HCT116 (cell line): ENCODE results near the gene BAHCC1. TPM values are rescaled to one million over a fixed set of nuclear protein-coding genes. Genes with fewer than 3 reads are reported as not detected.
A peak's percentile ranks its signal among the peaks of the same experiment; 100 is the strongest.

Experiments used
- ATAC-seq: fragments of 200-7000 bp; cut with Tn5 transposase; 2 replicates; pipeline ENCODE4 v1.9.1; 2020; ENCODE audit warnings: mild to moderate bottlenecking, moderate library complexity
- BruUV-seq: library from RNA; stranded (reverse); fragments of 400-500 nt; replicated peaks from 2 replicates; lab custom pipeline; 2021; lab: Mats Ljungman, UMichigan
- CTCF ChIA-PET: fragments of 300-600 bp; sonication (Branson Sonifier 250); formaldehyde crosslinking; loops from one replicate; lab custom pipeline; 2021; ENCODE audit warnings: antibody characterized with exemption; lab: Charles Lee
- POLR2A ChIA-PET: fragments of 300-600, 350-600 bp; sonication (Branson Sonifier 250); formaldehyde crosslinking; loops from one replicate; lab custom pipeline; 2021; ENCODE audit warnings: antibody characterized with exemption; lab: Charles Lee
- RAD21 ChIA-PET, 2 experiments: fragments of 300-600 bp; sonication (Branson Sonifier 250); formaldehyde crosslinking; loops; one replicate each; lab custom pipeline; 2023; ENCODE audit warnings: low total read pairs in 2 of 2; ENCODE audit not compliant: uncharacterized antibody in 2 of 2, unreplicated experiment in 2 of 2, low non-redundant PET in 1 of 2; lab: Charles Lee
- DNase-seq: peaks from one replicate; pipeline ENCODE4 v3.0.0-alpha.2; 2010; ENCODE audit warnings: low read depth, low spot score
- H2AFZ ChIP-seq: fragments of 200-600 bp; shearing (Covaris generic), sonication (generic); 2 replicates; pipeline ENCODE4 v1.6.1; 2017; ENCODE audit warnings: low read depth, mixed run types, mixed read lengths, antibody characterized with exemption, low read length; ENCODE audit not compliant: poor library complexity, severe bottlenecking
- H3K27ac ChIP-seq: 2 replicates; pipeline ENCODE4 v1.5.1; 2012; ENCODE audit warnings: low read depth, low read length
- H3K27me3 ChIP-seq: fragments of 200-600 bp; sonication (generic); 2 replicates; pipeline ENCODE4 v1.6.1; 2016; ENCODE audit warnings: mixed run types, low read length, mixed read lengths; ENCODE audit not compliant: insufficient read depth
- H3K36me3 ChIP-seq, 2 experiments: fragments of 200-500 bp in 1 of 2; fragments of 200-600 bp in 1 of 2; sonication (Bioruptor generic) in 1 of 2; sonication (generic) in 1 of 2; 2 replicates each; pipeline versions ENCODE4 v1.5.1 to v1.6.1; 2014 to 2016; ENCODE audit warnings: low read length in 2 of 2, inconsistent platforms in 1 of 2, mixed read lengths in 1 of 2, mixed run types in 1 of 2; ENCODE audit not compliant: insufficient read depth in 2 of 2, control insufficient read depth in 1 of 2
- H3K4me1 ChIP-seq, 2 experiments: fragments of 200-600 bp in 1 of 2; sonication (generic) in 1 of 2; 2 replicates each; pipeline versions ENCODE4 v1.5.1 to v1.6.1; 2012 to 2017; ENCODE audit warnings: low read length in 2 of 2, inconsistent platforms in 1 of 2, mild to moderate bottlenecking in 1 of 2, mixed read lengths in 1 of 2, mixed run types in 1 of 2, moderate library complexity in 1 of 2; ENCODE audit not compliant: insufficient read depth in 2 of 2, control insufficient read depth in 1 of 2
- H3K4me2 ChIP-seq: fragments of 200-600 bp; sonication (generic); 2 replicates; pipeline ENCODE4 v1.6.1; 2017; ENCODE audit warnings: mixed run types, low read length, mixed read lengths
- H3K4me3 ChIP-seq, 2 experiments: fragments of 200-600 bp in 1 of 2; sonication (generic) in 1 of 2; replicated peaks in 1 of 2; 2 replicates each; pipeline ENCODE4 v1.5.1; 2011 to 2016; ENCODE audit warnings: low read length in 2 of 2, control low read depth in 1 of 2, low read depth in 1 of 2, mild to moderate bottlenecking in 1 of 2, mixed read lengths in 1 of 2, mixed run types in 1 of 2
- H3K79me2 ChIP-seq: fragments of 200-600 bp; sonication (generic); 2 replicates; pipeline ENCODE4 v1.6.1; 2017; ENCODE audit warnings: mild to moderate bottlenecking, mixed run types, low read length, moderate library complexity, mixed read lengths; ENCODE audit not compliant: insufficient read depth
- H3K9ac ChIP-seq: fragments of 200-600 bp; sonication (generic); 2 replicates; pipeline ENCODE4 v1.6.1; 2016; ENCODE audit warnings: low read length, mixed read lengths
- H3K9me2 ChIP-seq: fragments of 200-600 bp; sonication (generic), shearing (Covaris generic); 2 replicates; pipeline ENCODE4 v1.6.1; 2017; ENCODE audit warnings: mixed run types, mild to moderate bottlenecking, moderate library complexity; ENCODE audit not compliant: insufficient read depth
- H3K9me3 ChIP-seq, 2 experiments: fragments of 200-500 bp in 1 of 2; fragments of 200-600 bp in 1 of 2; sonication (Bioruptor generic) in 1 of 2; sonication (generic) in 1 of 2; 2 replicates each; pipeline ENCODE4 v1.6.1; 2014 to 2017; ENCODE audit warnings: low read length in 2 of 2, mixed read lengths in 2 of 2, inconsistent platforms in 1 of 2, low read depth in 1 of 2, mild to moderate bottlenecking in 1 of 2, mixed run types in 1 of 2, moderate library complexity in 1 of 2; ENCODE audit not compliant: control insufficient read depth in 1 of 2, insufficient read depth in 1 of 2
- H4K20me1 ChIP-seq: fragments of 200-600 bp; sonication (generic), shearing (Covaris generic); 2 replicates; pipeline ENCODE4 v1.6.1; 2017; ENCODE audit warnings: mixed run types, mild to moderate bottlenecking, moderate library complexity; ENCODE audit not compliant: insufficient read depth
- CBX3 ChIP-seq: IDR thresholded peaks from 2 replicates; pipeline ENCODE4 v1.6.1; 2012; ENCODE audit warnings: low read depth
- EGR1 ChIP-seq: IDR thresholded peaks from 2 replicates; pipeline ENCODE4 v1.6.1; 2012; ENCODE audit warnings: low read depth
- ELF1 ChIP-seq: IDR thresholded peaks from 2 replicates; pipeline ENCODE4 v1.6.1; 2012; ENCODE audit warnings: low read depth, borderline replicate concordance
- POLR2A ChIP-seq: IDR thresholded peaks from 2 replicates; pipeline ENCODE4 v1.7.0; 2011; ENCODE audit warnings: borderline replicate concordance; ENCODE audit not compliant: insufficient read depth, insufficient read length; ENCODE audit errors: extremely low read depth
- POLR2AphosphoS5 ChIP-seq: IDR thresholded peaks from 2 replicates; pipeline ENCODE4 v1.6.1; 2011; ENCODE audit warnings: mild to moderate bottlenecking, low read depth, low read length, moderate library complexity
- RAD21 ChIP-seq: IDR thresholded peaks from 2 replicates; pipeline ENCODE4 v1.6.1; 2012; ENCODE audit warnings: low read depth, mild to moderate bottlenecking
- SIN3A ChIP-seq: IDR thresholded peaks from 2 replicates; pipeline ENCODE4 v1.6.1; 2012; ENCODE audit warnings: low read depth
- TCF7L2 ChIP-seq: IDR thresholded peaks from 2 replicates; pipeline ENCODE4 v1.7.0; 2011; ENCODE audit warnings: borderline replicate concordance, inconsistent platforms; ENCODE audit not compliant: insufficient read depth, insufficient read length; ENCODE audit errors: extremely low read depth
- ZFX ChIP-seq: fragments of 450-650 bp; IDR thresholded peaks from 2 replicates; pipeline ENCODE4 v1.6.1; 2017
- intact Hi-C: fragments of 100-400 bp; cut with micrococcal nuclease; formaldehyde crosslinking; loops from 2 replicates; pipeline ENCODE4 v1.10.0; 2022
- total RNA-seq: library from RNA; stranded (reverse); gene quantifications from one replicate; pipeline ENCODE4 v1.2.1, GENCODE V29; 2021; ENCODE audit not compliant: unreplicated experiment
- TF ChIP-seq, protein P1 (sequence below): IDR thresholded peaks from 2 replicates; pipeline ENCODE4 v1.6.1; 2012
- TF ChIP-seq, protein P2 (sequence below): IDR thresholded peaks from 2 replicates; pipeline ENCODE4 v1.6.1; 2011; ENCODE audit warnings: mild to moderate bottlenecking, low read length, moderate library complexity; ENCODE audit not compliant: insufficient replicate concordance; ENCODE audit errors: extremely low read depth

The BAHCC1 gene
- total RNA-seq, 1 experiment from 2014 or later: 45.2 TPM

DNA sequence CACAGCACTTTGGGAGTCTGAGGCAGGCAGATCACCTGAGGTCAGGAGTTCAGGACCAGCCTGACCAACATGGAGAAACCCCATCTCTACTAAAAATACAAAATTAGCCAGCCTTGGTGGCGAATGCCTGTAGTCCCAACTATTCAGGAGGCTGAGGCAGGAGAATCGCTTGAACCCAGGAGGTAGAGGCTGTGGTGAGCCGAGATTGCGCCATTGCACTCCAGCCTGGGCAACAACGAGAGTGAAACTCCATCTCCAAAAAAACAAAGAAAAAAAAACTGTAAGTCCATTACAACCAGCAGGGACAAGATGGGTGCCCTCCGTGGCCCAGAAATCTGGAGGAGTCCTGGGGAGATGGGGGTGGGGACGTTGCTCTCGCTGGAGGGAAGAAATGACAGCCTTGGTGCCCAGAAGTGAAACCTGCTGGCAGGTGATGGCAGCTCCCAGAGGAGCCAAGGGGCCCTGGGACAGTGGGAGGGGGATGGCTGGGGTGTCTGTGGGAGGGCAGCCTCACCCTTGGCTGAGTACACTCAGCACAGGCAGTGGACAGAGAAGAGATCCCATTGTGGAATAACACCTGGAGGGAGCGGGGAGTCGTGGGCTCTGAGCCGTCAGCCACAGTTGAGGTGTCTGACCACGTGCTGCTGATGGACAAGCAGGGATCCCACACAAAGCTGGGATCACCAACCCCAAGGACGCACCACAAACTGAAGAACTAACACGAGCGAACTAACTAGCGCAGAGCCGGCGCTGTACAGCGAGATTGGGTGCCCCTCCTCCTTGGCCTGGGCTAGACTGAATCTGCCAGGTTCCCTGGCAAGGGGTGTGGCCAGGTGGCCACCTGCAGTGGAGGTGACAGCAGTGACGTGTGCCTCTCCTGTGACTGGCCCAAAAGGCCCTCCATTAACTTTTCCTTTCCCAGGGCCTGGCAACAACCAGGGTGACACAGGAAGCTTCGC lies 46.9 kb upstream of the BAHCC1 start:
- Histone ChIP-seq H3K79me2 (peaks cover 21% of the 10 kb centered on the region), H3K4me2 (peak overlapping the region; percentile 61), H3K4me3 (no peak overlapping the region), H2AFZ (no peak overlapping the region), H4K20me1 (no peaks in the 10 kb centered on the region), H3K9me3 (no peaks in the 10 kb centered on the region), H3K4me1 (peaks cover 37 to 63% of the 10 kb centered on the region in 2 experiments), H3K27ac (no peak overlapping the region; the same call in 1 of the 2 replicates), H3K36me3 (no peaks in the 10 kb centered on the region)
- CTCF ChIA-PET: no interaction called here
- POLR2A ChIA-PET: interaction anchor here (1.4 to 3.3 kb wide), 2 partner anchors 31 to 56 kb away, joined by 9 to 11 read pairs; no protein-coding TSS in a partner anchor
- DNase-seq: no peak
- intact Hi-C loops: no loop called here
- no TSS peak for BruUV-seq
- TF ChIP-seq, protein P1, sequence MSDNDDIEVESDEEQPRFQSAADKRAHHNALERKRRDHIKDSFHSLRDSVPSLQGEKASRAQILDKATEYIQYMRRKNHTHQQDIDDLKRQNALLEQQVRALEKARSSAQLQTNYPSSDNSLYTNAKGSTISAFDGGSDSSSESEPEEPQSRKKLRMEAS: peak; percentile 63; the same call in 1 of the 2 replicates
- no peak for TF ChIP-seq EGR1
- TF ChIP-seq, all 23 proteins: peak for 1
- RAD21 ChIA-PET: no interaction called here
- Histone ChIP-seq H3K9me2 (no peaks in the 10 kb centered on the region), H3K27me3 (no peaks in the 10 kb centered on the region), H3K9ac (peak overlapping the region; percentile 26)
- ATAC-seq: no peak

- Histone ChIP-seq H3K9me3 (no peaks in the 10 kb centered on the region), H3K4me3 (peak overlapping the region; percentile 8 to 18; a peak in 2 of 4 replicates), H3K79me2 (peaks cover 9% of the 10 kb centered on the region), H3K27ac (peak overlapping the region; percentile 43), H3K27me3 (no peaks in the 10 kb centered on the region), H3K4me2 (peak overlapping the region; percentile 61), H4K20me1 (no peaks in the 10 kb centered on the region), H3K9ac (peak overlapping the region; percentile 27), H3K36me3 (no peaks in the 10 kb centered on the region), H3K4me1 (peaks cover 33 to 51% of the 10 kb centered on the region in 2 experiments), H3K9me2 (no peaks in the 10 kb centered on the region), H2AFZ (peak overlapping the region; percentile 47)
- POLR2A ChIA-PET: interaction anchor here (0.8 to 3.3 kb wide), 10 partner anchors 13 to 122 kb away, joined by 3 to 19 read pairs (median 7); partner anchors contain the start of genes BAHCC1 and SLC38A10
- intact Hi-C loops: no loop called here
- DNase-seq (peak; percentile 61), ATAC-seq (no peak)
- CTCF ChIA-PET: no interaction called here
- TF ChIP-seq SIN3A (peak; percentile 73), TCF7L2 (peak; percentile 88), RAD21 (no peak), POLR2AphosphoS5 (peak; percentile 93), POLR2A (peak; percentile 99), CBX3 (no peak), ZFX (peak; percentile 32; the same call in 1 of the 2 replicates), ELF1 (no peak)
- TF ChIP-seq, protein P2, sequence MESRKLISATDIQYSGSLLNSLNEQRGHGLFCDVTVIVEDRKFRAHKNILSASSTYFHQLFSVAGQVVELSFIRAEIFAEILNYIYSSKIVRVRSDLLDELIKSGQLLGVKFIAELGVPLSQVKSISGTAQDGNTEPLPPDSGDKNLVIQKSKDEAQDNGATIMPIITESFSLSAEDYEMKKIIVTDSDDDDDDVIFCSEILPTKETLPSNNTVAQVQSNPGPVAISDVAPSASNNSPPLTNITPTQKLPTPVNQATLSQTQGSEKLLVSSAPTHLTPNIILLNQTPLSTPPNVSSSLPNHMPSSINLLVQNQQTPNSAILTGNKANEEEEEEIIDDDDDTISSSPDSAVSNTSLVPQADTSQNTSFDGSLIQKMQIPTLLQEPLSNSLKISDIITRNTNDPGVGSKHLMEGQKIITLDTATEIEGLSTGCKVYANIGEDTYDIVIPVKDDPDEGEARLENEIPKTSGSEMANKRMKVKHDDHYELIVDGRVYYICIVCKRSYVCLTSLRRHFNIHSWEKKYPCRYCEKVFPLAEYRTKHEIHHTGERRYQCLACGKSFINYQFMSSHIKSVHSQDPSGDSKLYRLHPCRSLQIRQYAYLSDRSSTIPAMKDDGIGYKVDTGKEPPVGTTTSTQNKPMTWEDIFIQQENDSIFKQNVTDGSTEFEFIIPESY: peak; percentile 37
- TF ChIP-seq, protein P1: peak; percentile 75
- BruUV-seq: TSS peak; percentile 61
- RAD21 ChIA-PET: no interaction called here
These were observed 45.6 kb upstream of the BAHCC1 start for GRCh38 chr17:81349397-81350319.
